ENCODE results near the gene MICOS13.

Gene MICOS13

GRCh38 chr19:5686647-5687359 is 6.5 kb upstream of the MICOS13 start (continued):
- TF ChIP-seq ZNF513 (tag by site-specific recombination; IDR thresholded peaks at IDR 0.05) (no peak), MEIS1 (CRISPR knock-in tag; IDR thresholded peaks at IDR 0.05; ENCODE audit: borderline replicate concordance) (no peak), ZBTB10 (tag by site-specific recombination; IDR thresholded peaks at IDR 0.05) (no peak), ZNF48 (tag by site-specific recombination; IDR thresholded peaks at IDR 0.05) (no peak), ZNF311 (tag by site-specific recombination; IDR thresholded peaks at IDR 0.05; ENCODE audit: borderline replicate concordance) (no peak), ZNF302 (tag by site-specific recombination; IDR thresholded peaks at IDR 0.05; ENCODE audit: low read depth) (no peak), ZBTB48 (tag by site-specific recombination; IDR thresholded peaks at IDR 0.05) (peak; percentile 59; the same call in 1 of the 2 replicates), ZNF747 (tag by site-specific recombination; IDR thresholded peaks at IDR 0.05) (no peak), ZNF555 (tag by site-specific recombination; conservative IDR thresholded peaks at IDR 0.05) (no peak), ZNF621 (tag by site-specific recombination; IDR thresholded peaks at IDR 0.05) (no peak), ZNF2 (tag by site-specific recombination; IDR thresholded peaks at IDR 0.05) (0 out of 2 replicates have a peak, but pooled peaks have one; percentile 34), ZNF704 (tag by site-specific recombination; IDR thresholded peaks at IDR 0.05) (0 out of 2 replicates have a peak, but pooled peaks have one; percentile 40), ZNF518A (tag by site-specific recombination; conservative IDR thresholded peaks at IDR 0.05; ENCODE audit: low read depth) (no peak), KLF1 (tag by site-specific recombination; IDR thresholded peaks at IDR 0.05) (peak; percentile 97), ZNF654 (tag by site-specific recombination; IDR thresholded peaks at IDR 0.05; ENCODE audit: low read depth) (peak; percentile 57), ZNF521 (tag by site-specific recombination; IDR thresholded peaks at IDR 0.05) (no peak), ZNF426 (tag by site-specific recombination; IDR thresholded peaks at IDR 0.05) (no peak), REPIN1 (tag by site-specific recombination; IDR thresholded peaks at IDR 0.05; ENCODE audit: low read depth) (no peak), ZNF549 (tag by site-specific recombination; IDR thresholded peaks at IDR 0.05) (no peak), ZSCAN30 (tag by site-specific recombination; IDR thresholded peaks at IDR 0.05) (no peak; the same call in 1 of the 2 replicates), MZF1 (tag by site-specific recombination; IDR thresholded peaks at IDR 0.05; ENCODE audit: borderline replicate concordance) (no peak), KLF16 (tag by site-specific recombination; IDR thresholded peaks at IDR 0.05) (0 out of 2 replicates have a peak, but pooled peaks have one; percentile 68), ZSCAN23 (tag by site-specific recombination; IDR thresholded peaks at IDR 0.05) (no peak), ZNF37A (tag by site-specific recombination; IDR thresholded peaks at IDR 0.05) (no peak), WT1 (tag by site-specific recombination; IDR thresholded peaks at IDR 0.05) (no peak), OVOL3 (tag by site-specific recombination; IDR thresholded peaks at IDR 0.05) (no peak), GFI1B (tag by site-specific recombination; IDR thresholded peaks at IDR 0.05) (no peak), ZNF785 (tag by site-specific recombination; IDR thresholded peaks at IDR 0.05) (no peak), ZNF791 (tag by site-specific recombination; IDR thresholded peaks at IDR 0.05) (no peak), ZNF416 (tag by site-specific recombination; IDR thresholded peaks at IDR 0.05) (no peak)

Measured in HEK293 (cell line).